ENCODE measurements around the gene ABHD11.
"Not testable (repeated sequence)": the region's sequence is repeated elsewhere in the genome, so short reads cannot be mapped to it uniquely, and the experiment has no call there.

Gene ABHD11

GRCh38 chr7:73718438-73718881 is 20.1 kb downstream of the ABHD11 start:
- H3K9me3 ChIP-seq = no peaks in the 10 kb centered on the region
- peak overlapping the region; percentile 81 for H3K4me3 ChIP-seq (ENCODE audit: low read depth, low read length)
- no peaks in the 10 kb centered on the region for H3K36me3 ChIP-seq
- H3K4me1 ChIP-seq = peaks cover 12% of the 10 kb centered on the region
- H3K27me3 ChIP-seq = no peaks in the 10 kb centered on the region
- TF ChIP-seq CTCF (IDR thresholded peaks at IDR 0.05; ENCODE audit: low read depth, low read length) = no peak
- DNase-seq = no peak

GRCh38 chr7:73717991-73718405 is 20.6 kb downstream of the ABHD11 start:
- no peaks in the 10 kb centered on the region for H3K9me3 ChIP-seq
- H3K27me3 ChIP-seq = no peaks in the 10 kb centered on the region
- H3K4me3 ChIP-seq (ENCODE audit: low read depth, low read length) = peak overlapping the region; percentile 8
- DNase-seq = no peak
- H3K36me3 ChIP-seq = no peaks in the 10 kb centered on the region
- peaks cover 12% of the 10 kb centered on the region for H3K4me1 ChIP-seq
- no peak for TF ChIP-seq CTCF (IDR thresholded peaks at IDR 0.05; ENCODE audit: low read depth, low read length)

GRCh38 chr7:73717025-73717807 is 21.4 kb downstream of the ABHD11 start:
- TF ChIP-seq CTCF (IDR thresholded peaks at IDR 0.05; ENCODE audit: low read depth, low read length) = no peak
- no peaks in the 10 kb centered on the region for H3K27me3 ChIP-seq
- H3K9me3 ChIP-seq = no peaks in the 10 kb centered on the region
- H3K4me1 ChIP-seq = peaks cover 12% of the 10 kb centered on the region
- no peak overlapping the region for H3K4me3 ChIP-seq (ENCODE audit: low read depth, low read length)
- DNase-seq = no peak
- no peaks in the 10 kb centered on the region for H3K36me3 ChIP-seq

GRCh38 chr7:73716318-73716890 is 22.2 kb downstream of the ABHD11 start:
- H3K27me3 ChIP-seq = no peaks in the 10 kb centered on the region
- H3K4me1 ChIP-seq = peaks cover 12% of the 10 kb centered on the region
- H3K36me3 ChIP-seq = no peaks in the 10 kb centered on the region
- no peak overlapping the region for H3K4me3 ChIP-seq (ENCODE audit: low read depth, low read length)
- no peak for TF ChIP-seq CTCF (IDR thresholded peaks at IDR 0.05; ENCODE audit: low read depth, low read length)
- no peak for DNase-seq
- no peaks in the 10 kb centered on the region for H3K9me3 ChIP-seq

GRCh38 chr7:73715648-73716317 is 22.8 kb downstream of the ABHD11 start:
- Histone ChIP-seq H3K36me3 (no peaks in the 10 kb centered on the region), H3K4me3 (ENCODE audit: low read depth, low read length) (no peak overlapping the region), H3K27me3 (no peaks in the 10 kb centered on the region), H3K4me1 (peaks cover 12% of the 10 kb centered on the region), H3K9me3 (no peaks in the 10 kb centered on the region)
- TF ChIP-seq CTCF (IDR thresholded peaks at IDR 0.05; ENCODE audit: low read depth, low read length) = no peak
- DNase-seq = peak; percentile 88

- H3K4me3 ChIP-seq (ENCODE audit: low read depth, low read length); H3K9me3 ChIP-seq; DNase-seq; H3K36me3 ChIP-seq; H3K27me3 ChIP-seq: not testable (repeated sequence)
- peaks cover 12% of the 10 kb centered on the region for H3K4me1 ChIP-seq
Observed at GRCh38 chr7:73713319-73713718, 25.3 kb downstream of the ABHD11 start.

Data from BE2C (cell line).